ENCODE measurements around the gene PLCD4.
A peak's percentile ranks its signal among the peaks of the same experiment; 100 is the strongest.

Gene PLCD4

GRCh38 chr2:218671654-218672566 is 64.2 kb downstream of the PLCD4 start, which contains the start of the genes RNF25 and STK36:
Gene RNF25, minus strand, starts transcription at chr2:218672002. Its CDS starts 32 bp downstream, at chr2:218671970.
Gene STK36, plus strand, starts transcription at chr2:218672086. Its CDS starts 744 bp downstream, at chr2:218672830.
- TF ChIP-seq CTCF (IDR thresholded peaks at IDR 0.05; ENCODE audit: low read length, missing control alignments): no peak
- DNase-seq (ENCODE audit: low read depth): peak; percentile 92
- H3K4me3 ChIP-seq (replicated peaks; ENCODE audit: low read depth, low read length): peak within 1 kb of the TSS; percentile 86

GRCh38 chr2:218679119-218679518 is 71.4 kb downstream of the PLCD4 start:
- no peak for DNase-seq (ENCODE audit: low read depth)
- TF ChIP-seq CTCF (IDR thresholded peaks at IDR 0.05; ENCODE audit: low read length, missing control alignments): no peak
- H3K4me3 ChIP-seq (replicated peaks; ENCODE audit: low read depth, low read length): no peak overlapping the region

- H3K4me3 ChIP-seq (replicated peaks; ENCODE audit: low read depth, low read length): no peak overlapping the region
- DNase-seq (ENCODE audit: low read depth): no peak
- no peak for TF ChIP-seq CTCF (IDR thresholded peaks at IDR 0.05; ENCODE audit: low read length, missing control alignments)
These were observed 72.4 kb downstream of the PLCD4 start for GRCh38 chr2:218680061-218680460.
